Calu3 (cell line): ENCODE data around the gene KMT2E. TPM values are rescaled to one million over a fixed set of nuclear protein-coding genes. Genes with fewer than 3 reads are reported as not detected.

Experiments
- BruUV-seq: library from RNA; stranded (reverse); fragments of 400-500 nt; replicated peaks from 2 replicates; lab custom pipeline; 2021; lab: Mats Ljungman, UMichigan
- CTCF ChIA-PET: fragments of 300-600 bp; sonication (Branson Sonifier 250); formaldehyde crosslinking; loops from one replicate; lab custom pipeline; 2022; ENCODE audit warnings: antibody characterized with exemption; lab: Charles Lee
- DNase-seq: peaks from one replicate; pipeline ENCODE4 v3.0.0; 2022
- H3K27ac Mint-ChIP-seq: one replicate; pipeline ENCODE4 v1.8.0; 2022; ENCODE audit warnings: mixed read lengths; ENCODE audit not compliant: unreplicated experiment
- H3K27me3 Mint-ChIP-seq: one replicate; pipeline ENCODE4 v1.8.0; 2022; ENCODE audit warnings: mixed read lengths; ENCODE audit not compliant: unreplicated experiment
- H3K36me3 Mint-ChIP-seq: one replicate; pipeline ENCODE4 v1.8.0; 2022; ENCODE audit warnings: mild to moderate bottlenecking, moderate library complexity, mixed read lengths; ENCODE audit not compliant: insufficient read depth, unreplicated experiment
- H3K4me1 Mint-ChIP-seq: one replicate; pipeline ENCODE4 v1.8.0; 2022; ENCODE audit warnings: mild to moderate bottlenecking, low read depth, mixed read lengths; ENCODE audit not compliant: unreplicated experiment
- H3K4me3 Mint-ChIP-seq: one replicate; pipeline ENCODE4 v1.8.0; 2022; ENCODE audit warnings: mild to moderate bottlenecking, low read depth, moderate library complexity, mixed read lengths; ENCODE audit not compliant: unreplicated experiment
- H3K9me3 Mint-ChIP-seq: one replicate; pipeline ENCODE4 v1.8.0; 2022; ENCODE audit warnings: low read depth, mixed read lengths; ENCODE audit not compliant: unreplicated experiment
- CTCF ChIP-seq: fragments of 200-600 bp; IDR thresholded peaks from one replicate; pipeline ENCODE4 v1.8.0; 2022; ENCODE audit warnings: antibody characterized with exemption; ENCODE audit not compliant: unreplicated experiment
- intact Hi-C: fragments of 100-400 bp; cut with micrococcal nuclease; formaldehyde crosslinking; loops from one replicate; pipeline ENCODE4 v1.10.0; 2022; ENCODE audit not compliant: unreplicated experiment
- total RNA-seq: library from RNA; stranded (reverse); gene quantifications from 2 replicates; pipeline ENCODE4 v1.2.3, GENCODE V29; 2022

KMT2E gene
- total RNA-seq, 1 experiment from 2014 or later: 39.1 TPM

GRCh38 chr7:105133986-105134655 lies 120.1 kb downstream of the KMT2E start:
- Mint-ChIP-seq H3K4me3 (no peak overlapping the region), H3K4me1 (no peaks in the 10 kb centered on the region), H3K27ac (no peak overlapping the region), H3K27me3 (no peaks in the 10 kb centered on the region), H3K9me3 (no peaks in the 10 kb centered on the region), H3K36me3 (peaks cover 12% of the 10 kb centered on the region)
- no TSS peak for BruUV-seq
- TF ChIP-seq CTCF: no peak
- no peak for DNase-seq
- CTCF ChIA-PET: no interaction called here
- intact Hi-C loops: no loop called here

- peaks cover 14% of the 10 kb centered on the region for H3K36me3 Mint-ChIP-seq
- no peak overlapping the region for H3K4me3 Mint-ChIP-seq
- no peaks in the 10 kb centered on the region for H3K9me3 Mint-ChIP-seq
- no peak overlapping the region for H3K27ac Mint-ChIP-seq
- H3K27me3 Mint-ChIP-seq: no peaks in the 10 kb centered on the region
- no peak for DNase-seq
- intact Hi-C loops: no loop called here
- no TSS peak for BruUV-seq
- no peak for TF ChIP-seq CTCF
- CTCF ChIA-PET: interaction anchor here (0.6 kb wide), 1 partner anchor 81 kb away, joined by 3 read pairs; no protein-coding TSS in a partner anchor
- H3K4me1 Mint-ChIP-seq: no peaks in the 10 kb centered on the region
Observed at GRCh38 chr7:105136221-105136620, 122.2 kb downstream of the KMT2E start.

- H3K9me3 Mint-ChIP-seq: no peaks in the 10 kb centered on the region
- H3K27ac Mint-ChIP-seq: no peak overlapping the region
- no TSS peak for BruUV-seq
- no peaks in the 10 kb centered on the region for H3K27me3 Mint-ChIP-seq
- peaks cover 20% of the 10 kb centered on the region for H3K36me3 Mint-ChIP-seq
- no peak overlapping the region for H3K4me3 Mint-ChIP-seq
- no peak for TF ChIP-seq CTCF
- H3K4me1 Mint-ChIP-seq: no peaks in the 10 kb centered on the region
- intact Hi-C loops: no loop called here
- CTCF ChIA-PET: no interaction called here
- DNase-seq: no peak
Observed at GRCh38 chr7:105137898-105138297, 123.9 kb downstream of the KMT2E start.

- Mint-ChIP-seq H3K36me3 (peaks cover 20% of the 10 kb centered on the region), H3K27ac (no peak overlapping the region), H3K27me3 (no peaks in the 10 kb centered on the region), H3K4me3 (no peak overlapping the region), H3K4me1 (no peaks in the 10 kb centered on the region), H3K9me3 (no peaks in the 10 kb centered on the region)
- no peak for TF ChIP-seq CTCF
- no peak for DNase-seq
- no TSS peak for BruUV-seq
- intact Hi-C loops: no loop called here
- CTCF ChIA-PET: no interaction called here
Observed at GRCh38 chr7:105139381-105139780, 125.4 kb downstream of the KMT2E start.
